Measurements from ENCODE around the gene RAB3A. TPM values are rescaled to one million over a fixed set of nuclear protein-coding genes. Genes with fewer than 3 reads are reported as not detected.

Gene RAB3A
- total RNA-seq, 1 experiment from 2014 or later, result 0.68 TPM

GRCh38 chr19:18173572-18174288 lies 30.1 kb downstream of the RAB3A start, which contains the start of gene IFI30:
Gene IFI30 (plus strand): TSS chr19:18173813. CDS start chr19:18173842, 29 bp downstream.
- peak; percentile 72 for DNase-seq (ENCODE audit: unreplicated experiment)
- H3K4me3 Mint-ChIP-seq (ENCODE audit: unreplicated experiment), result peak within 1 kb of the TSS; percentile 80
- peaks cover 5% of the 10 kb centered on the region for H3K4me1 Mint-ChIP-seq (ENCODE audit: insufficient read depth, unreplicated experiment)
- no peaks in the 10 kb centered on the region for H3K9me3 Mint-ChIP-seq (ENCODE audit: unreplicated experiment)
- no peak for TF ChIP-seq CTCF (IDR thresholded peaks at IDR 0.05; ENCODE audit: unreplicated experiment)
- POLR2A ChIA-PET, result interaction anchor here (0.6 to 3.8 kb wide), 9 partner anchors 10 to 707 kb away, joined by 3 to 35 read pairs (median 3); partner anchors contain the start of genes MPV17L2 and RAB3A
- BruUV-seq (replicated peaks), result no TSS peak
- CTCF ChIA-PET, result interaction anchor here (0.9 to 1.5 kb wide), 6 partner anchors 9 to 237 kb away, joined by 3 to 9 read pairs (median 4); no protein-coding TSS in a partner anchor
- peaks cover 32% of the 10 kb centered on the region for H3K36me3 Mint-ChIP-seq (ENCODE audit: insufficient read depth, unreplicated experiment)
- H3K27ac Mint-ChIP-seq (ENCODE audit: low read depth, unreplicated experiment), result no peak within 1 kb of the TSS
- intact Hi-C loops (cut with micrococcal nuclease), result no loop called here
- no peaks in the 10 kb centered on the region for H3K27me3 Mint-ChIP-seq (ENCODE audit: insufficient read depth, unreplicated experiment)

- DNase-seq (ENCODE audit: unreplicated experiment), result no peak
- intact Hi-C loops (cut with micrococcal nuclease), result no loop called here
- H3K4me3 Mint-ChIP-seq (ENCODE audit: unreplicated experiment), result peak overlapping the region; percentile 80
- H3K27ac Mint-ChIP-seq (ENCODE audit: low read depth, unreplicated experiment), result no peak overlapping the region
- H3K9me3 Mint-ChIP-seq (ENCODE audit: unreplicated experiment), result no peaks in the 10 kb centered on the region
- POLR2A ChIA-PET, result interaction anchor here (0.7 to 1.6 kb wide), 4 partner anchors 14 to 841 kb away, joined by 3 to 11 read pairs (median 4); partner anchors contain the start of genes MPV17L2 and RAB3A
- peaks cover 5% of the 10 kb centered on the region for H3K4me1 Mint-ChIP-seq (ENCODE audit: insufficient read depth, unreplicated experiment)
- no peak for TF ChIP-seq CTCF (IDR thresholded peaks at IDR 0.05; ENCODE audit: unreplicated experiment)
- BruUV-seq (replicated peaks), result no TSS peak
- CTCF ChIA-PET, result interaction anchor here (0.6 to 1.8 kb wide), 2 partner anchors 12 to 25 kb away, joined by 3 to 6 read pairs; no protein-coding TSS in a partner anchor
- peaks cover 35% of the 10 kb centered on the region for H3K36me3 Mint-ChIP-seq (ENCODE audit: insufficient read depth, unreplicated experiment)
- no peaks in the 10 kb centered on the region for H3K27me3 Mint-ChIP-seq (ENCODE audit: insufficient read depth, unreplicated experiment)
Observed at GRCh38 chr19:18173054-18173571, 30.7 kb downstream of the RAB3A start.

- no TSS peak for BruUV-seq (replicated peaks)
- H3K27me3 Mint-ChIP-seq (ENCODE audit: insufficient read depth, unreplicated experiment), result no peaks in the 10 kb centered on the region
- TF ChIP-seq CTCF (IDR thresholded peaks at IDR 0.05; ENCODE audit: unreplicated experiment), result no peak
- peak overlapping the region; percentile 80 for H3K4me3 Mint-ChIP-seq (ENCODE audit: unreplicated experiment)
- ChIA-PET CTCF (interaction anchor here (0.6 to 1.8 kb wide), 2 partner anchors 11 to 24 kb away, joined by 3 to 6 read pairs; no protein-coding TSS in a partner anchor), POLR2A (interaction anchor here (0.5 to 1.6 kb wide), 7 partner anchors 13 to 840 kb away, joined by 3 to 11 read pairs (median 4); partner anchors contain the start of genes MPV17L2 and RAB3A)
- peaks cover 5% of the 10 kb centered on the region for H3K4me1 Mint-ChIP-seq (ENCODE audit: insufficient read depth, unreplicated experiment)
- H3K27ac Mint-ChIP-seq (ENCODE audit: low read depth, unreplicated experiment), result no peak overlapping the region
- DNase-seq (ENCODE audit: unreplicated experiment), result no peak
- peaks cover 41% of the 10 kb centered on the region for H3K36me3 Mint-ChIP-seq (ENCODE audit: insufficient read depth, unreplicated experiment)
- intact Hi-C loops (cut with micrococcal nuclease), result no loop called here
- H3K9me3 Mint-ChIP-seq (ENCODE audit: unreplicated experiment), result no peaks in the 10 kb centered on the region
Observed at GRCh38 chr19:18172331-18173053, 31.4 kb downstream of the RAB3A start.

All from MCF 10A (cell line).